Measurements from ENCODE around the gene ATF7. TPM values are rescaled to one million over a fixed set of nuclear protein-coding genes. Genes with fewer than 3 reads are reported as not detected.

ATF7 gene
- total RNA-seq, 4 donors from 2014 or later = 14.2 to 29.7 (median 26.8) TPM

DNA sequence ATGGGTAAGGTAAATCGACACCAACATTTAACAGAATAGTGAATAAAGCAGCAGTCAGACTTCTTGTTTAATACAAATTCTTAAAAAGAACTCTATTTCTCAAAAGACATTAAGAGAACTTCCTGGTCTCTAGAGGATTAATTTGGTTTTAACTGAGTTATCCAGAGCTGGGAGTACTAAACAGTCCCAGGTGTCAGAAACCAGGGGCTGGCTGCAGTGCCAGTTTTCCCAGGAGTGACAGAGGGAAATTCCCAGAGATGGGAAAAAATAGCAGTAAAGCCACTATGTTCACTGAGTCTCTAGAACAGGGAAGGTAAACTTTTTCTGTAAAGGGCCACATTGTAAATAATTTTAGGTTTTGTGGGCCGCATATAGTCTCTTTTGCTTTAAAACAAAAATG lies 40.9 kb upstream of the ATF7 start:
- H3K9me3 ChIP-seq = no peaks in the 10 kb centered on the region
- no peaks in the 10 kb centered on the region for H3K27me3 ChIP-seq
- intact Hi-C loops (cut with DNase I; ENCODE audit: low total_unique reads) (no loop called here), in situ Hi-C loops (cut with MboI; ENCODE audit: low pct_ligation_motif_present in 1 of 4, low pct_unique_long_range_greater_than_20kb in 1 of 4, low sequenced_read_pairs in 3 of 4) (no loop called here)
- TF ChIP-seq, protein P1, sequence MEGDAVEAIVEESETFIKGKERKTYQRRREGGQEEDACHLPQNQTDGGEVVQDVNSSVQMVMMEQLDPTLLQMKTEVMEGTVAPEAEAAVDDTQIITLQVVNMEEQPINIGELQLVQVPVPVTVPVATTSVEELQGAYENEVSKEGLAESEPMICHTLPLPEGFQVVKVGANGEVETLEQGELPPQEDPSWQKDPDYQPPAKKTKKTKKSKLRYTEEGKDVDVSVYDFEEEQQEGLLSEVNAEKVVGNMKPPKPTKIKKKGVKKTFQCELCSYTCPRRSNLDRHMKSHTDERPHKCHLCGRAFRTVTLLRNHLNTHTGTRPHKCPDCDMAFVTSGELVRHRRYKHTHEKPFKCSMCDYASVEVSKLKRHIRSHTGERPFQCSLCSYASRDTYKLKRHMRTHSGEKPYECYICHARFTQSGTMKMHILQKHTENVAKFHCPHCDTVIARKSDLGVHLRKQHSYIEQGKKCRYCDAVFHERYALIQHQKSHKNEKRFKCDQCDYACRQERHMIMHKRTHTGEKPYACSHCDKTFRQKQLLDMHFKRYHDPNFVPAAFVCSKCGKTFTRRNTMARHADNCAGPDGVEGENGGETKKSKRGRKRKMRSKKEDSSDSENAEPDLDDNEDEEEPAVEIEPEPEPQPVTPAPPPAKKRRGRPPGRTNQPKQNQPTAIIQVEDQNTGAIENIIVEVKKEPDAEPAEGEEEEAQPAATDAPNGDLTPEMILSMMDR (IDR thresholded peaks at IDR 0.05) = no peak
- TF ChIP-seq POLR2AphosphoS5 (IDR thresholded peaks at IDR 0.05) (no peak), POLR2A (IDR thresholded peaks at IDR 0.05) (no peak), EP300 (IDR thresholded peaks at IDR 0.05; ENCODE audit: low read depth) (no peak)
- H3K4me1 ChIP-seq = peaks cover 0 to 13% (median 0%) of the 10 kb centered on the region in 4 donors
- H3K4me3 ChIP-seq = no peak overlapping the region
- H3K27ac ChIP-seq = peak overlapping the region in 2 of 4 donors; percentile 11 to 31
- H3K36me3 ChIP-seq = peaks cover 2 to 75% (median 30%) of the 10 kb centered on the region in 4 donors
- no peak for DNase-seq
- 95 to 96% methylated on average over 2 of the region's 2 CpGs for WGBS, 2 donors (ENCODE audit: low coverage in 1 of 2)

DNA sequence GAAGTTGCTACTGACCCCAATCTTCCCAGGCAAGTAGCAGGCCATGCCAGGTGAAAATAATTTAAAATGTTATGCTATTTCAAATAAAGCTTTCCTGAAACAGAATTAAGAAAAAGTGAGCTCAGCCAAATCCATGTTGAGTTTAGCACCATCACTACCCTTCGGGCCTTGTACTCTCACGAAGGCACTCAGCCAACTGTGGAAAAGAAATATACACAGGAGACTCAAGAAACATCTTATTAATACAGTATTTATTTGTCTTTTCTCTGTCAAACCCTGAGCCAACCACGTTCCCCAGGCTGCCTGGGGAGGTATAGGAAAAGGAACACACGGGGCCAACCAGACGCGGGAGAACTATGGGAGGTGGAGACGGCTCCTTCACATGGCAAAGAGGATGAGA lies 38.8 kb upstream of the ATF7 start:
- H3K27ac ChIP-seq = peak overlapping the region in 2 of 4 donors; percentile 6 to 7
- WGBS, 2 donors (ENCODE audit: low coverage in 1 of 2) = 49 to 74% methylated on average over 3 to 7 of the region's 7 CpGs
- no peak for DNase-seq
- no peaks in the 10 kb centered on the region for H3K27me3 ChIP-seq
- H3K36me3 ChIP-seq = peaks cover 0 to 57% (median 27%) of the 10 kb centered on the region in 4 donors
- in situ Hi-C loops (cut with MboI; ENCODE audit: low pct_ligation_motif_present in 1 of 4, low pct_unique_long_range_greater_than_20kb in 1 of 4, low sequenced_read_pairs in 3 of 4) = no loop called here
- no peak for TF ChIP-seq POLR2AphosphoS5 (IDR thresholded peaks at IDR 0.05)
- no peaks in the 10 kb centered on the region for H3K9me3 ChIP-seq
- H3K4me3 ChIP-seq = no peak overlapping the region
- H3K4me1 ChIP-seq = peaks cover 6 to 25% (median 7%) of the 10 kb centered on the region in 4 donors
- intact Hi-C loops (cut with DNase I; ENCODE audit: low total_unique reads) = no loop called here

DNA sequence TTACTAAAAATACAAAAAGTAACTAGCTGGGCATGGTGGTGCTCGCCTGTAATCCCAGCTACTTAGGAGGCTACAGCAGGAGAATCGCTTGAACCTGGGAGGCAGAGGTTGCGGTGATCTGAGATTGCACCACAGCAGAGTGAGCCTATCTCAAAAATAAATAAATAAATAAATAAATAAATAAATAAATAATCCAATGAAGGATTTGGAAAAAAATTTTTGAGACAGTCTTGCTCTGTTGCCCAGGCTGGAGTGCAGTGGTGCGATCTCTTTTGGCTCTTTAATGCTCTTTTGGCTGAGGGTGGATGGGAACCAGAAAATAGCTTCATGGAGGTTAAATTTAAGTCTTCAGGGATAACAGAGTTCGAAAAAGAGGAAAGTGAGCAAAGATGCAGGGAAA lies 38.0 kb upstream of the ATF7 start:
- Histone ChIP-seq H3K27ac (peak overlapping the region in 1 of 4 donors; percentile 6), H3K36me3 (peaks cover 0 to 52% (median 23%) of the 10 kb centered on the region in 4 donors), H3K9me3 (no peaks in the 10 kb centered on the region), H3K4me1 (peaks cover 13 to 33% (median 13%) of the 10 kb centered on the region in 4 donors), H3K27me3 (no peaks in the 10 kb centered on the region), H3K4me3 (no peak overlapping the region)
- intact Hi-C loops (cut with DNase I; ENCODE audit: low total_unique reads) (no loop called here), in situ Hi-C loops (cut with MboI; ENCODE audit: low pct_ligation_motif_present in 1 of 4, low pct_unique_long_range_greater_than_20kb in 1 of 4, low sequenced_read_pairs in 3 of 4) (no loop called here)
- DNase-seq = no peak
- TF ChIP-seq POLR2AphosphoS5 (IDR thresholded peaks at IDR 0.05) (no peak), EP300 (IDR thresholded peaks at IDR 0.05; ENCODE audit: low read depth) (no peak), POLR2A (IDR thresholded peaks at IDR 0.05) (no peak)
- TF ChIP-seq, protein P1 (IDR thresholded peaks at IDR 0.05) = no peak
- WGBS, 2 donors (ENCODE audit: low coverage in 1 of 2) = 88 to 91% methylated on average over 5 of the region's 5 CpGs

DNA sequence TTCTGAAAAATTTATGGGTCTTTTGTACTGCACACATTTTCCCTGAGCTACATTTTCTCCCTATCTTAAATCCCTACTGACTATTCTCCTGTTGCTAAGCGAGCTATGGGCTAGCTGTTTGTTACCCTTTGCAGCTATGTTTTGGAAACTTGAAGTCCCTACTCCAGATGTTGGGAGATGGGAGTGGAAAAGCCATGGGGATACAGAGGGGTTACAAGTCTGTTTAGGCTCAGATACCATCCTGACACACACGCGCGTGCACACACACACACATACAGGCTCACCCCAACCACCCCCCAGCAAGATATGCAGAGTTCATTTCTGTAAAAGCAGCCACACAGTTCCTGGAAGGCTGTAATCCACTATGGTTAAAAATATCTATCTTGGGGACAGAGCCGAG lies 33.9 kb upstream of the ATF7 start:
- peak; percentile 16 for DNase-seq
- H3K9me3 ChIP-seq = no peaks in the 10 kb centered on the region
- no peaks in the 10 kb centered on the region for H3K27me3 ChIP-seq
- 20 to 52% methylated on average over 1 to 5 of the region's 5 CpGs for WGBS, 2 donors (ENCODE audit: low coverage in 1 of 2)
- H3K27ac ChIP-seq = peak overlapping the region; percentile 87 to 90 (median 88)
- H3K4me1 ChIP-seq = peaks cover 24 to 37% (median 30%) of the 10 kb centered on the region in 4 donors
- H3K36me3 ChIP-seq = peaks cover 0 to 16% (median 7%) of the 10 kb centered on the region in 4 donors
- TF ChIP-seq POLR2AphosphoS5 (IDR thresholded peaks at IDR 0.05) = no peak
- TF ChIP-seq, protein P1 (IDR thresholded peaks at IDR 0.05) = no peak
- no peak for TF ChIP-seq POLR2A (IDR thresholded peaks at IDR 0.05)
- TF ChIP-seq EP300 (IDR thresholded peaks at IDR 0.05; ENCODE audit: low read depth) = no peak
- H3K4me3 ChIP-seq = no peak overlapping the region
- in situ Hi-C loops (cut with MboI; ENCODE audit: low pct_ligation_motif_present in 1 of 4, low pct_unique_long_range_greater_than_20kb in 1 of 4, low sequenced_read_pairs in 3 of 4) = no loop called here
- intact Hi-C loops (cut with DNase I; ENCODE audit: low total_unique reads) = no loop called here

DNA sequence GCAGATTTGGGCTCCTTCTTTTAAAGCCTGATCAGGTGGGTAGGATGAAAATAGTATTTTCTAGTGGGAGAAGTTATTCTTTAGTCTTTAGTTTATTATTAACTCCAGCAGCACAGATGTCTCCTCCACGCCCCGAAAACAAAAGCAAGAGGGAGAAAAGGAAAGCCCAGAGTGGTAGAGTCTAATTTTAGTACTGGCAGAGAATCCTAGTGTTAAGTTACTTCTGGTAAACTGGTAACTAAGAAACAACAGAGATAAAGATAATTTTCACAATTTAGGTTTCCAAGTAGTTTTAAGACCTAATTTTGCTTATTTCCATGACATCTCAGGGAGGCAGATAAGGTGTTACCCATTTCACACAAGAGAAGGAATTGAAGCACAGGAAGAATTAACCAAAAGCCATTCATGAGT lies 33.4 kb upstream of the ATF7 start:
- no peaks in the 10 kb centered on the region for H3K9me3 ChIP-seq
- WGBS, 2 donors (ENCODE audit: low coverage in 1 of 2) = 9 to 32% methylated on average over 2 of the region's 2 CpGs
- no peak overlapping the region for H3K4me3 ChIP-seq
- in situ Hi-C loops (cut with MboI; ENCODE audit: low pct_ligation_motif_present in 1 of 4, low pct_unique_long_range_greater_than_20kb in 1 of 4, low sequenced_read_pairs in 3 of 4) = no loop called here
- peaks cover 24 to 37% (median 30%) of the 10 kb centered on the region in 4 donors for H3K4me1 ChIP-seq
- TF ChIP-seq, protein P1 (IDR thresholded peaks at IDR 0.05) = no peak
- no peak for TF ChIP-seq EP300 (IDR thresholded peaks at IDR 0.05; ENCODE audit: low read depth)
- H3K27ac ChIP-seq = peak overlapping the region; percentile 87 to 90 (median 88)
- no peaks in the 10 kb centered on the region for H3K27me3 ChIP-seq
- DNase-seq = no peak
- H3K36me3 ChIP-seq = peaks cover 0 to 11% (median 3%) of the 10 kb centered on the region in 4 donors
- intact Hi-C loops (cut with DNase I; ENCODE audit: low total_unique reads) = no loop called here
